HCT116 (cell line): Measurements from ENCODE around the gene MATCAP1. TPM values are rescaled to one million over a fixed set of nuclear protein-coding genes. Genes with fewer than 3 reads are reported as not detected.

ENCODE experiments used
- ATAC-seq: fragments of 200-7000 bp; cut with Tn5 transposase; 2 replicates; pipeline ENCODE4 v1.9.1; 2020; ENCODE audit warnings: mild to moderate bottlenecking, moderate library complexity
- BruUV-seq: library from RNA; stranded (reverse); fragments of 400-500 nt; replicated peaks from 2 replicates; lab custom pipeline; 2021; lab: Mats Ljungman, UMichigan
- CTCF ChIA-PET: fragments of 300-600 bp; sonication (Branson Sonifier 250); formaldehyde crosslinking; loops from one replicate; lab custom pipeline; 2021; ENCODE audit warnings: antibody characterized with exemption; lab: Charles Lee
- POLR2A ChIA-PET: fragments of 300-600, 350-600 bp; sonication (Branson Sonifier 250); formaldehyde crosslinking; loops from one replicate; lab custom pipeline; 2021; ENCODE audit warnings: antibody characterized with exemption; lab: Charles Lee
- RAD21 ChIA-PET, 2 experiments: fragments of 300-600 bp; sonication (Branson Sonifier 250); formaldehyde crosslinking; loops; one replicate each; lab custom pipeline; 2023; ENCODE audit warnings: low total read pairs in 2 of 2; ENCODE audit not compliant: uncharacterized antibody in 2 of 2, unreplicated experiment in 2 of 2, low non-redundant PET in 1 of 2; lab: Charles Lee
- DNase-seq: peaks from one replicate; pipeline ENCODE4 v3.0.0-alpha.2; 2010; ENCODE audit warnings: low read depth, low spot score
- H2AFZ ChIP-seq: fragments of 200-600 bp; shearing (Covaris generic), sonication (generic); 2 replicates; pipeline ENCODE4 v1.6.1; 2017; ENCODE audit warnings: low read depth, mixed run types, mixed read lengths, antibody characterized with exemption, low read length; ENCODE audit not compliant: poor library complexity, severe bottlenecking
- H3K27ac ChIP-seq: 2 replicates; pipeline ENCODE4 v1.5.1; 2012; ENCODE audit warnings: low read depth, low read length
- H3K27me3 ChIP-seq: fragments of 200-600 bp; sonication (generic); 2 replicates; pipeline ENCODE4 v1.6.1; 2016; ENCODE audit warnings: mixed run types, low read length, mixed read lengths; ENCODE audit not compliant: insufficient read depth
- H3K36me3 ChIP-seq, 2 experiments: fragments of 200-500 bp in 1 of 2; fragments of 200-600 bp in 1 of 2; sonication (Bioruptor generic) in 1 of 2; sonication (generic) in 1 of 2; 2 replicates each; pipeline versions ENCODE4 v1.5.1 to v1.6.1; 2014 to 2016; ENCODE audit warnings: low read length in 2 of 2, inconsistent platforms in 1 of 2, mixed read lengths in 1 of 2, mixed run types in 1 of 2; ENCODE audit not compliant: insufficient read depth in 2 of 2, control insufficient read depth in 1 of 2
- H3K4me1 ChIP-seq, 2 experiments: fragments of 200-600 bp in 1 of 2; sonication (generic) in 1 of 2; 2 replicates each; pipeline versions ENCODE4 v1.5.1 to v1.6.1; 2012 to 2017; ENCODE audit warnings: low read length in 2 of 2, inconsistent platforms in 1 of 2, mild to moderate bottlenecking in 1 of 2, mixed read lengths in 1 of 2, mixed run types in 1 of 2, moderate library complexity in 1 of 2; ENCODE audit not compliant: insufficient read depth in 2 of 2, control insufficient read depth in 1 of 2
- H3K4me2 ChIP-seq: fragments of 200-600 bp; sonication (generic); 2 replicates; pipeline ENCODE4 v1.6.1; 2017; ENCODE audit warnings: mixed run types, low read length, mixed read lengths
- H3K4me3 ChIP-seq, 2 experiments: fragments of 200-600 bp in 1 of 2; sonication (generic) in 1 of 2; replicated peaks in 1 of 2; 2 replicates each; pipeline ENCODE4 v1.5.1; 2011 to 2016; ENCODE audit warnings: low read length in 2 of 2, control low read depth in 1 of 2, low read depth in 1 of 2, mild to moderate bottlenecking in 1 of 2, mixed read lengths in 1 of 2, mixed run types in 1 of 2
- H3K79me2 ChIP-seq: fragments of 200-600 bp; sonication (generic); 2 replicates; pipeline ENCODE4 v1.6.1; 2017; ENCODE audit warnings: mild to moderate bottlenecking, mixed run types, low read length, moderate library complexity, mixed read lengths; ENCODE audit not compliant: insufficient read depth
- H3K9ac ChIP-seq: fragments of 200-600 bp; sonication (generic); 2 replicates; pipeline ENCODE4 v1.6.1; 2016; ENCODE audit warnings: low read length, mixed read lengths
- H3K9me2 ChIP-seq: fragments of 200-600 bp; sonication (generic), shearing (Covaris generic); 2 replicates; pipeline ENCODE4 v1.6.1; 2017; ENCODE audit warnings: mixed run types, mild to moderate bottlenecking, moderate library complexity; ENCODE audit not compliant: insufficient read depth
- H3K9me3 ChIP-seq, 2 experiments: fragments of 200-500 bp in 1 of 2; fragments of 200-600 bp in 1 of 2; sonication (Bioruptor generic) in 1 of 2; sonication (generic) in 1 of 2; 2 replicates each; pipeline ENCODE4 v1.6.1; 2014 to 2017; ENCODE audit warnings: low read length in 2 of 2, mixed read lengths in 2 of 2, inconsistent platforms in 1 of 2, low read depth in 1 of 2, mild to moderate bottlenecking in 1 of 2, mixed run types in 1 of 2, moderate library complexity in 1 of 2; ENCODE audit not compliant: control insufficient read depth in 1 of 2, insufficient read depth in 1 of 2
- H4K20me1 ChIP-seq: fragments of 200-600 bp; sonication (generic), shearing (Covaris generic); 2 replicates; pipeline ENCODE4 v1.6.1; 2017; ENCODE audit warnings: mixed run types, mild to moderate bottlenecking, moderate library complexity; ENCODE audit not compliant: insufficient read depth
- CBX3 ChIP-seq: IDR thresholded peaks from 2 replicates; pipeline ENCODE4 v1.6.1; 2012; ENCODE audit warnings: low read depth
- EGR1 ChIP-seq: IDR thresholded peaks from 2 replicates; pipeline ENCODE4 v1.6.1; 2012; ENCODE audit warnings: low read depth
- MAX ChIP-seq: IDR thresholded peaks from 2 replicates; pipeline ENCODE4 v1.6.1; 2012
- POLR2AphosphoS5 ChIP-seq: IDR thresholded peaks from 2 replicates; pipeline ENCODE4 v1.6.1; 2011; ENCODE audit warnings: mild to moderate bottlenecking, low read depth, low read length, moderate library complexity
- ZFX ChIP-seq: fragments of 450-650 bp; IDR thresholded peaks from 2 replicates; pipeline ENCODE4 v1.6.1; 2017
- intact Hi-C: fragments of 100-400 bp; cut with micrococcal nuclease; formaldehyde crosslinking; loops from 2 replicates; pipeline ENCODE4 v1.10.0; 2022
- total RNA-seq: library from RNA; stranded (reverse); gene quantifications from one replicate; pipeline ENCODE4 v1.2.1, GENCODE V29; 2021; ENCODE audit not compliant: unreplicated experiment

Gene MATCAP1
- total RNA-seq, 1 experiment from 2014 or later: 38.7 TPM

GRCh38 chr16:67150833-67151396 is 32.8 kb downstream of the MATCAP1 start, which contains the start of gene B3GNT9:
Gene B3GNT9 (minus strand): TSS chr16:67150998. CDS start chr16:67150485, 513 bp downstream.
- H3K4me2 ChIP-seq: peak within 1 kb of the TSS; percentile 83
- peak; percentile 14; the same call in 1 of the 2 replicates for TF ChIP-seq POLR2AphosphoS5
- no peak for TF ChIP-seq CBX3
- TF ChIP-seq MAX: 0 out of 2 replicates have a peak, but pooled peaks have one; percentile 38
- peak; percentile 41; the same call in 1 of the 2 replicates for TF ChIP-seq ZFX
- TF ChIP-seq, all 23 proteins: peak for 3
- ChIA-PET RAD21 (interaction anchor here (0.6 to 0.7 kb wide), 2 partner anchors 20 to 46 kb away, joined by 3 read pairs; no protein-coding TSS in a partner anchor), CTCF (interaction anchor here (0.8 to 5.8 kb wide), 5 partner anchors 9 to 196 kb away, joined by 3 to 79 read pairs (median 3); partner anchors contain the start of genes CES3, FBXL8 and TRADD), POLR2A (interaction anchor here (0.7 to 0.8 kb wide), 2 partner anchors 8 to 250 kb away, joined by 3 to 4 read pairs; no protein-coding TSS in a partner anchor)
- no TSS peak for BruUV-seq
- no peaks in the 10 kb centered on the region for H3K27me3 ChIP-seq
- H3K4me3 ChIP-seq: peak within 1 kb of the TSS; percentile 39 to 61
- peaks cover 3 to 28% of the 10 kb centered on the region in 2 experiments; a peak in 3 of 4 replicates for H3K4me1 ChIP-seq
- peaks cover 12 to 18% of the 10 kb centered on the region in 2 experiments; a peak in 3 of 4 replicates for H3K36me3 ChIP-seq
- peak within 1 kb of the TSS; percentile 67 for H3K9ac ChIP-seq
- intact Hi-C loops: no loop called here
- H4K20me1 ChIP-seq: no peaks in the 10 kb centered on the region
- no peaks in the 10 kb centered on the region for H3K79me2 ChIP-seq
- ATAC-seq: peak; percentile 69
- H3K9me3 ChIP-seq: no peaks in the 10 kb centered on the region
- no peak within 1 kb of the TSS for H2AFZ ChIP-seq
- DNase-seq: no peak
- H3K9me2 ChIP-seq: no peaks in the 10 kb centered on the region
- peak within 1 kb of the TSS; percentile 66 for H3K27ac ChIP-seq

GRCh38 chr16:67150047-67150832 is 33.5 kb downstream of the MATCAP1 start:
- POLR2A ChIA-PET: interaction anchor here (0.7 to 0.8 kb wide), 2 partner anchors 9 to 251 kb away, joined by 3 to 4 read pairs; no protein-coding TSS in a partner anchor
- H3K36me3 ChIP-seq: peaks cover 16 to 24% of the 10 kb centered on the region in 2 experiments; a peak in 3 of 4 replicates
- H3K27ac ChIP-seq: peak overlapping the region; percentile 66
- H2AFZ ChIP-seq: no peak overlapping the region
- no peaks in the 10 kb centered on the region for H3K9me3 ChIP-seq
- ATAC-seq (peak; percentile 63), DNase-seq (no peak)
- CTCF ChIA-PET: interaction anchor here (0.5 to 5.8 kb wide), 5 partner anchors 10 to 189 kb away, joined by 3 to 79 read pairs (median 3); partner anchors contain the start of genes CES3, FBXL8 and TRADD
- H3K9ac ChIP-seq: peak overlapping the region; percentile 67
- peaks cover 3 to 21% of the 10 kb centered on the region in 2 experiments; a peak in 3 of 4 replicates for H3K4me1 ChIP-seq
- H3K4me2 ChIP-seq: peak overlapping the region; percentile 83
- intact Hi-C loops: no loop called here
- no peaks in the 10 kb centered on the region for H3K79me2 ChIP-seq
- H3K27me3 ChIP-seq: no peaks in the 10 kb centered on the region
- no peaks in the 10 kb centered on the region for H4K20me1 ChIP-seq
- peak overlapping the region; percentile 39 to 61 for H3K4me3 ChIP-seq
- TF ChIP-seq ZFX (peak; percentile 52; the same call in 1 of the 2 replicates), EGR1 (peak; percentile 70), MAX (no peak; the same call in 1 of the 2 replicates), POLR2AphosphoS5 (peak; percentile 6; the same call in 1 of the 2 replicates)
- no peaks in the 10 kb centered on the region for H3K9me2 ChIP-seq
- no TSS peak for BruUV-seq
- RAD21 ChIA-PET: interaction anchor here (0.6 to 1.1 kb wide), 3 partner anchors 21 to 132 kb away, joined by 3 to 4 read pairs (median 3); no protein-coding TSS in a partner anchor
